ENCODE results near the gene DAND5. TPM values are rescaled to one million over a fixed set of nuclear protein-coding genes. Genes with fewer than 3 reads are reported as not detected.

Gene DAND5
- total RNA-seq, 1 experiment from 2014 or later = 0.21 TPM

DNA sequence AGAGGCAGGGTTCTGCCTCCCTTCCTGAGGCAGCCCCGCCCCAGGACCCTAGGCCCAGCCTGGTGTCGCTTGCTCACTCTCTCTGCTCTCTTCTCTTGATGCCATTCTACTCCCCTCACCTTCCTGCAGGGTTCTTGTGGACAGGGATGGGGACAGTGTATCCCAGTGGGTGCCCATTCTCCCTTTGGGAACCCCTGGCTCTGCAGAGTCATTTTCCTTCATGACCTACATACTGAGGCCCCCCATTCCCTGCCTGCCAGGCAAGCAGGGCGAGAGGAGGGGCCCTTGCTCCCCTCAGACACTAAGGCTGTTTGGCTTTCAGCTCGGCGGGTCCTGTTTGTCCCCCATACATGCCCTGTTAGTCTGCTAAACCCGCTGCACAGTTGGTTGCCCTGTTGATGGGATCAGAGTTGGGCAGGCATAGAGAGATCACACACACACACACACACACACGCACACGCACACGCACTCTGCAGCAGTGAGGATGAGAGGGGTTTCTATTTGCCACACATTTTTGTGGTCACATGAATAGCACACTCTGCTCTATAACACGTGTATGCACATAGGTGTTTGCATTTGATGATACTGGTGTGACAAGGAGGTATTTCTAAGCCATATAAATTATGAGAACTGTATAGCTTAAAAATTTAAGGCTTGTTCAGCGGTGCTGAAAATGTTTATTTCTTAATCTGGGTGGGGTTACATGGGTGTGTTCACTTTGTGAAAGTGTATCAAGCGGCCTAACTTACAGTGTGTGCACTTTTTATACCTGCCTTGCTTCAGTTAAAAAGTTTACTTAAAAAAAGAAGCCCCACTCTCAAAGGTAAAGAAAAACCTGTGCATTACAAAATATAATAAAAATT, 46.2 kb downstream of the DAND5 start:
- Mint-ChIP-seq H3K4me1 (ENCODE audit: low read depth, unreplicated experiment) (no peaks in the 10 kb centered on the region), H3K36me3 (ENCODE audit: insufficient read depth, unreplicated experiment) (peaks cover 5% of the 10 kb centered on the region)

GRCh38 chr19:13016245-13016627, 46.9 kb downstream of the DAND5 start:
- no TSS peak for BruUV-seq (replicated peaks)
- no peaks in the 10 kb centered on the region for H3K27me3 Mint-ChIP-seq (ENCODE audit: unreplicated experiment)
- no peak overlapping the region for H3K27ac Mint-ChIP-seq (ENCODE audit: unreplicated experiment)
- CTCF ChIA-PET = no interaction called here
- no peak overlapping the region for H3K4me3 Mint-ChIP-seq (ENCODE audit: low read depth, unreplicated experiment)
- H3K4me1 Mint-ChIP-seq (ENCODE audit: low read depth, unreplicated experiment) = no peaks in the 10 kb centered on the region
- peaks cover 5% of the 10 kb centered on the region for H3K36me3 Mint-ChIP-seq (ENCODE audit: insufficient read depth, unreplicated experiment)
- H3K9me3 Mint-ChIP-seq (ENCODE audit: low read depth, unreplicated experiment) = no peaks in the 10 kb centered on the region
- TF ChIP-seq CTCF (IDR thresholded peaks at IDR 0.05; ENCODE audit: unreplicated experiment) = no peak
- intact Hi-C loops (cut with micrococcal nuclease; ENCODE audit: unreplicated experiment) = no loop called here
- DNase-seq = no peak

More for the DNA sequence above, 46.2 kb downstream of the DAND5 start:
- Mint-ChIP-seq H3K4me3 (ENCODE audit: low read depth, unreplicated experiment) (no peak overlapping the region), H3K27ac (ENCODE audit: unreplicated experiment) (no peak overlapping the region), H3K27me3 (ENCODE audit: unreplicated experiment) (no peaks in the 10 kb centered on the region), H3K9me3 (ENCODE audit: low read depth, unreplicated experiment) (no peaks in the 10 kb centered on the region)
- BruUV-seq (replicated peaks) = no TSS peak
- CTCF ChIA-PET = no interaction called here
- no peak for TF ChIP-seq CTCF (IDR thresholded peaks at IDR 0.05; ENCODE audit: unreplicated experiment)
- intact Hi-C loops (cut with micrococcal nuclease; ENCODE audit: unreplicated experiment) = no loop called here
- no peak for DNase-seq

GRCh38 chr19:13016628-13017305, 47.4 kb downstream of the DAND5 start:
- DNase-seq = no peak
- CTCF ChIA-PET = no interaction called here
- BruUV-seq (replicated peaks) = no TSS peak
- H3K27ac Mint-ChIP-seq (ENCODE audit: unreplicated experiment) = no peak overlapping the region
- H3K4me1 Mint-ChIP-seq (ENCODE audit: low read depth, unreplicated experiment) = no peaks in the 10 kb centered on the region
- no peak for TF ChIP-seq CTCF (IDR thresholded peaks at IDR 0.05; ENCODE audit: unreplicated experiment)
- H3K27me3 Mint-ChIP-seq (ENCODE audit: unreplicated experiment) = no peaks in the 10 kb centered on the region
- peaks cover 5% of the 10 kb centered on the region for H3K36me3 Mint-ChIP-seq (ENCODE audit: insufficient read depth, unreplicated experiment)
- no peak overlapping the region for H3K4me3 Mint-ChIP-seq (ENCODE audit: low read depth, unreplicated experiment)
- intact Hi-C loops (cut with micrococcal nuclease; ENCODE audit: unreplicated experiment) = no loop called here
- no peaks in the 10 kb centered on the region for H3K9me3 Mint-ChIP-seq (ENCODE audit: low read depth, unreplicated experiment)

DNA sequence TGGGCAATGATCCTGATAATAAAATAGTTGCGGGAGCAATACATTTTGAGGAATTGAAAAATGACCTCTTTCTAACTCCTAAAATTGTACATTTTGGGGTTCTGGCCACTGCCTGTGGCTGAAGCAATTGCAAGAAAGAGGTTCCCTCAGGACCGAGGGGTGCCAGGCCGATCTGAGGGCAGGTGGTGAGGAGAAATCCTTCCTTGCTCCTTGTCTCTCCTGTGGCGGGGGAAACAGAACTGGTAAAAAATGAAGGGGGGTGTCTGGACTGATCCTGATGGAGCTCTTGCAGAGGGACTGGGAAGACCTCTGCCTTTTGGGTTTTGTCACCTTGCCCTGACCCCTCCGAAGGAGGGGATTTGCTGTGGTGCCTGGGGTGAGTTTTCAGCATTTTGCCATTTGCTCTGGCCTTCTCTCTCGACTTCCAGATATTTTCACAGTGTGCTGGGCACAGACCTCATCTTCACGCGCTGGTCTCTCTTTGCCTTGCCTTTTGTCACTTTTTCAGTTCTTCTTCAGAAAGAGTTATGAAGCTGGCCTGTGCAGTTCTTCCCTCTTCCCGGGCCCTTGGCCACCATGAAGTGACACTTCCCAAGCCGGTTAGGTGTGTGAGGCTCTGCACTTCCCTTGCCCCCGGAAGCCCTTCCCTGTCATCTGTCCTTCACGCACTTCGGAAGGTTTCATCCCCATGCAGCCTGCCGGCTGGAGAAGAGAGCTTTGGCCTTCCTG, 48.1 kb downstream of the DAND5 start:
- BruUV-seq (replicated peaks) = no TSS peak
- CTCF ChIA-PET = no interaction called here
- no peak for DNase-seq
- H3K9me3 Mint-ChIP-seq (ENCODE audit: low read depth, unreplicated experiment) = no peaks in the 10 kb centered on the region
- intact Hi-C loops (cut with micrococcal nuclease; ENCODE audit: unreplicated experiment) = no loop called here
- no peaks in the 10 kb centered on the region for H3K4me1 Mint-ChIP-seq (ENCODE audit: low read depth, unreplicated experiment)
- peaks cover 5% of the 10 kb centered on the region for H3K36me3 Mint-ChIP-seq (ENCODE audit: insufficient read depth, unreplicated experiment)
- no peak overlapping the region for H3K4me3 Mint-ChIP-seq (ENCODE audit: low read depth, unreplicated experiment)
- no peak for TF ChIP-seq CTCF (IDR thresholded peaks at IDR 0.05; ENCODE audit: unreplicated experiment)
- H3K27ac Mint-ChIP-seq (ENCODE audit: unreplicated experiment) = no peak overlapping the region
- no peaks in the 10 kb centered on the region for H3K27me3 Mint-ChIP-seq (ENCODE audit: unreplicated experiment)

All from Calu3 (cell line).